AG08396 (cell line): ENCODE data around the gene GAL3ST2.
"Not testable (repeated sequence)": the region's sequence is repeated elsewhere in the genome, so short reads cannot be mapped to it uniquely, and the experiment has no call there.

ENCODE experiments used
- DNase-seq: peaks from one replicate; pipeline ENCODE4 v3.0.0; 2012; ENCODE audit warnings: low spot score, mixed read lengths

GAL3ST2 gene

GRCh38 chr2:241820625-241821384, 44.2 kb downstream of the GAL3ST2 start:
- DNase-seq, result no peak

GRCh38 chr2:241821460-241822263, 45.0 kb downstream of the GAL3ST2 start:
- DNase-seq, result no peak

DNA sequence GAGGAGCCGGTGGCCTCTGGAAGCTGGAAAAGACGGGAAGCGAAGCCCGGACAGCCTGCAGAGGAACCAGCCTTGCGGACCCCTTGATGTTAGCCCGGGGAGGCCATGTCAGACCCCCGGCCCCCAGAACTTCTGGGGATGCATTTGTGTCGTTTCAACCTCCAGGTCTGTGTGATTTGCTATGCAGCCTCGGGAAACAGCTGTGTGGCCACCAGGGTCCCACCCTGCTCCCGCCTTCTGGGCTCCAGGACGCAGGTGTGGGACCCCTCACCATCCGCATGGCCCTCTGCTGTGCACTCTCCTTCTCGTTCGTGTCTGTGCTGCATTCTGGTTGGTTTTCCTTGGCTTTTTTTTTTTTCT, 45.6 kb downstream of the GAL3ST2 start:
- DNase-seq, result no peak

GRCh38 chr2:241823531-241824437, 47.2 kb downstream of the GAL3ST2 start:
- not testable (repeated sequence) for DNase-seq

DNA sequence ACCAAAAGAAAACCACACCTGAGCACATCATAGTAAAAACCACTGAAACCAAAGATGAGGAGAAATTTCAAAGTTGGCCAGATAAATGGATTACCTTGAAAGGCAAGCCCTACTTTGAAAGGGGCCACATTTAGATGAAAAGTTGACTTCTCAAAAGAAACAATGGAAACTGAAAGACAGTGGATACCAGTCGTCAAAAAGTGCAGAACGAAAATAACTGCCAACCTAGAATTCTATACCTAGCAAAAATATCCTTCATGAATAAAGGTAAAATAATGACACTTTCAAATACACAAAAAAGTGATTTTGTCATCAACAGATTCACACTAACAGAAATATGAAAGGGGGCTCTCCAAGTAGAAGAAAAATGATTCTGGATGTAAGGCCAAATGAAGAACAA, 50.8 kb downstream of the GAL3ST2 start:
- no peak for DNase-seq

GRCh38 chr2:241833101-241833663, 56.6 kb downstream of the GAL3ST2 start:
- peak; percentile 44 for DNase-seq

- not testable (repeated sequence) for DNase-seq
Measured at GRCh38 chr2:241833756-241834526, 57.3 kb downstream of the GAL3ST2 start.

GRCh38 chr2:241834527-241835210, 58.0 kb downstream of the GAL3ST2 start:
- DNase-seq, result no peak

GRCh38 chr2:241835611-241836010, 59.0 kb downstream of the GAL3ST2 start:
- no peak for DNase-seq

DNA sequence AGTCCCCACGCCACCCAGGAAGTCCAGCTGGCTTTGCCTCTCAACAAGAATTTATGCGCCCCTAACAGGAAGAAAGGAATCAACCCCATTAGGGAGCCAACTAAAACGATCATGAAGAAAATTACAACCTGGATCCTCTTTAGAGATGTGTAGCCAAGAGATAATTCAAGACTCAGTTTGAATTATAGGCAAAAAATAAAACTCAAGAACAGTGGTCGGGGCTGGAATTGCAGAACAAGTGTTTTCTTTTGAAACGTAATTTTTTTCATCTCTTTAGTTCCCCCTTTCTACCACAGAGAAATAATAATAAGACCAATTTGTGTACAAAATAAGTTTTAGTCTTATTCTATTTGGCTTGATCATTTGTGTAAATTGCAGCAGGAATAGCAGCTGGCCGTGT, 59.7 kb downstream of the GAL3ST2 start:
- no peak for DNase-seq

- no peak for DNase-seq
Measured at GRCh38 chr2:241837197-241837965, 60.8 kb downstream of the GAL3ST2 start.

GRCh38 chr2:241841181-241842066, 64.8 kb downstream of the GAL3ST2 start:
- DNase-seq, result peak; percentile 17

- DNase-seq, result no peak
Measured at GRCh38 chr2:241842067-241842415, 65.4 kb downstream of the GAL3ST2 start.

GRCh38 chr2:241842620-241843211, 66.1 kb downstream of the GAL3ST2 start:
- no peak for DNase-seq

- DNase-seq, result no peak
Measured at GRCh38 chr2:241843321-241844065, 66.9 kb downstream of the GAL3ST2 start.

DNA sequence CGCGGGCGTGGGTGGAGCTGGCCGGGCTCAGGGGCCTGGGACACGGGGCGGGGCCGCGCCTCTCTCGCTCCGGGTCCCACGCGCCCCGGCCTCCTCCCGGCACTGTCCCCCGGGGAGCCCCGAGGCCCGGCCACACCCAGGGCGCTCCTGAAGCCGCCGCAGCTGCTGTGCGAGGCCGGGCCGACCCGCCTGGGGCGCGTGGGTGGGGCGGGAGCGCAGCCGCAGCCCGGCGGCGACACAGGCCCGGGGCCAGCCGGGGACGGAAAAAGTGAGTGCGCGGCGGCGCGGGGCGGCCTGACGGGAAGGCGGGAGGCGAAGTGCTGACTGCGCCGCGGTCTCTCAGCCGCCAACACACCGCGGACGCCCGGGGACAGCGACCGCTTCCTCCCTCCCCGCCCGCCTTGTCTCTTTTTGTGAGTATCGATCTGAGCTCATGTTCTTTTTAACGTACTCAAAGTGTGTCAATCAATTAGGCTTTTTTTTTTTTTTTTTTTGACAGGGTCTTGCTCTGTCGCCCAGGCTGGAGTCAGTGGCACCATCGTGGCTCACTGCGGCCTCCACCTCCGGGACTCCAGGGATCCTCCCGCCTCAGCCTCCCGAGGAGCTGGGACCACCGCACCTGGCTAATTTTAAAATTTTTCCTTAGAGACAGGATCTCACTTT, 67.6 kb downstream of the GAL3ST2 start:
- DNase-seq, result peak; percentile 91
